ENCODE measurements around the gene CDKN1B. TPM values are rescaled to one million over a fixed set of nuclear protein-coding genes. Genes with fewer than 3 reads are reported as not detected.

Gene CDKN1B
- total RNA-seq, 1 experiment from 2014 or later: 24.0 TPM

DNA sequence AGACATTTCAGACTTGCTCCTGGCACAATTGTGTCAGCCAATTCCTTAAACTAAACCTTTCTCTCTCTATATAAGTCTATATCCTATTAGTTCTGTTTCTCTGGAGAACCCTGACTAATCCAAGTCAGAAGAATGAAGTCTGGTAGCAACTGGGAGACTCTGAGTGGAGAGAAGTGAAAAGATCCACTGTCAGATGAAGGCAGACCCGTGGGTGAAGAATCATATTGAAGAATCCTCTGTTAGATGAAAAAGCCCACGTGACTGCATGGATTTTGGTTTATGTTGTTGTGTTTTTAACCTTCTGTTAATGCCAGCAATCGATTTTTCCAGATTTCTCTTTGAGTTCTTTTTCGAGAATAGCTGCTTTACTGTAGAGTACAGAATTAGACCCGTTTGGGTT, 38.8 kb downstream of the CDKN1B start:
- DNase-seq (ENCODE audit: low read depth): no peak

GRCh38 chr12:12757121-12757520, 40.0 kb downstream of the CDKN1B start:
- no peak for DNase-seq (ENCODE audit: low read depth)

- no peak for DNase-seq (ENCODE audit: low read depth)
These were observed 42.2 kb downstream of the CDKN1B start for GRCh38 chr12:12759234-12759915.

DNA sequence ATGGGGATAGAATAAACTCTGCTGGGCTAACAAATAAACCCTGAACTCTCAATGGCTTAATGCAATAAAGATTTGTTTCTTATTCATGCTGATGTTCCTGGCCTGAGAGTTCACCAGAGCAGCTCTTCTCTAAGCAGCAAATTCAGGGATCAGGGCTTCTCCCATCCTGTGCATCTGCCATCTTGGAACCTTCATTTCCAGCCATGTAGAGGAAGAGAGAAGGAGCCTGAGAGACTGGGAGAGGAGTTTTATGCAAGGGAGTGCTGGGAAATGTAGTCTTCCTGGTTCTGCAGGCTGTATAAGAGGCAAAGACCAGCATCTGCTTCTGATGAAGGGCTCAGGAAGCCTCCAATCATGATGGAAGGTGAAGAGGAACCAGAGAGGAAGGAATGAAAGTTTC, 47.7 kb downstream of the CDKN1B start:
- DNase-seq (ENCODE audit: low read depth): peak; percentile 18

GRCh38 chr12:12770262-12770661, 53.1 kb downstream of the CDKN1B start:
- no peak for DNase-seq (ENCODE audit: low read depth)

Small RNA genes within 50 kb of the gene (small RNA-seq; reads per million reads assigned to genes)
- not detected for gene MIR613

Other genes starting within 250 kb of the CDKN1B start
- gene DUSP16, start 154.5 kb upstream of the CDKN1B start, total RNA-seq (2014; rRNA removed; shearing (Covaris generic)): 2.4 and 3.2 TPM in 2 replicates
- 25.4 and 26.8 TPM in 2 replicates for gene CREBL2, start 105.5 kb upstream of the CDKN1B start, total RNA-seq (2014; rRNA removed; shearing (Covaris generic))
- 0.37 and 0.73 TPM in 2 replicates for gene GPR19, start 21.2 kb upstream of the CDKN1B start, total RNA-seq (2014; rRNA removed; shearing (Covaris generic))
- gene APOLD1, start 68.3 kb downstream of the CDKN1B start, total RNA-seq (2014; rRNA removed; shearing (Covaris generic)): 1.8 and 2.8 TPM in 2 replicates
- 108 TPM in 2 replicates for gene DDX47, start 96.0 kb downstream of the CDKN1B start, total RNA-seq (2014; rRNA removed; shearing (Covaris generic))
- gene GPRC5A, start 174.2 kb downstream of the CDKN1B start, total RNA-seq (2014; rRNA removed; shearing (Covaris generic)): 19.8 and 21.7 TPM in 2 replicates
- gene GPRC5D, start 234.8 kb downstream of the CDKN1B start, total RNA-seq (2014; rRNA removed; shearing (Covaris generic)): not detected in 2 replicates

All from HT1080 (cell line).